Aorta (tissue), 5 donors: ENCODE measurements around the gene SAE1. TPM values are rescaled to one million over a fixed set of nuclear protein-coding genes. Genes with fewer than 3 reads are reported as not detected.
"Not testable (repeated sequence)": the region's sequence is repeated elsewhere in the genome, so short reads cannot be mapped to it uniquely, and the experiment has no call there.

ENCODE experiments used
- ATAC-seq: fragments of 200-7000 bp; cut with Tn5 transposase; one replicate; pipeline ENCODE4 v1.9.1; 2022; ENCODE audit warnings: moderate library complexity; ENCODE audit not compliant: low FRiP score
- DNase-seq, 2 donors: peaks; one replicate each; pipeline ENCODE4 v3.0.0-alpha.2; 2020
- H3K27ac ChIP-seq, 2 donors: one replicate each; pipeline ENCODE4 v1.5.1; 2013; ENCODE audit warnings: low read length in 2 of 2, mild to moderate bottlenecking in 2 of 2, moderate library complexity in 2 of 2, control low read depth in 1 of 2, inconsistent platforms in 1 of 2, low read depth in 1 of 2
- H3K27me3 ChIP-seq, 2 donors: one replicate each; pipeline ENCODE4 v1.6.1; 2013; ENCODE audit warnings: control low read depth in 1 of 2, low read length in 1 of 2, mild to moderate bottlenecking in 1 of 2, moderate library complexity in 1 of 2; ENCODE audit not compliant: insufficient read depth in 2 of 2, control insufficient read depth in 1 of 2
- H3K36me3 ChIP-seq, 2 donors: one replicate each; pipeline ENCODE4 v1.6.1; 2013; ENCODE audit warnings: control low read depth in 1 of 2, low read length in 1 of 2, mild to moderate bottlenecking in 1 of 2; ENCODE audit not compliant: insufficient read depth in 2 of 2, control insufficient read depth in 1 of 2
- H3K4me1 ChIP-seq, 2 donors: one replicate each; pipeline ENCODE4 v1.6.1; 2013; ENCODE audit warnings: low read length in 2 of 2, control low read depth in 1 of 2, mild to moderate bottlenecking in 1 of 2, moderate library complexity in 1 of 2; ENCODE audit not compliant: insufficient read depth in 2 of 2, control insufficient read depth in 1 of 2
- H3K4me3 ChIP-seq, 2 donors: one replicate each; pipeline ENCODE4 v1.5.1; 2013; ENCODE audit warnings: low read length in 2 of 2, control low read depth in 1 of 2, mild to moderate bottlenecking in 1 of 2
- H3K9me3 ChIP-seq: one replicate; pipeline ENCODE4 v1.6.1; 2013; ENCODE audit warnings: mild to moderate bottlenecking, low read length; ENCODE audit not compliant: control insufficient read depth
- WGBS, 2 donors: extraction: QIAGEN DNeasy Blood & Tissue Kit; methylation state at CpG; one replicate each; pipeline ENCODE4 v1.1.7; 2013; 5-methylcytosine and 5-hydroxymethylcytosine counted together
- intact Hi-C, 2 donors: fragments of 100-400 bp; cut with DNase I; formaldehyde crosslinking; loops; one replicate each; pipeline versions ENCODE4 v1.14.2 to v1.15.0; 2022
- polyA plus RNA-seq, 2 donors: library from polyadenylated mRNA; stranded (reverse); fragments of 200-250 nt; gene quantifications; one replicate each; pipeline ENCODE4 v1.2.3, GENCODE V29; 2013
- total RNA-seq, 2 donors: library from RNA; stranded (reverse); fragmentation: NEBNext Ultra II Directional; extraction: Animal tissue kit (Norgen Biotek cat#: 25700); gene quantifications; one replicate each; pipeline ENCODE4 v1.2.1, GENCODE V29; 2021
- donor health status: healthy with polysubstance abuse.
- donor health status: Bipolar disorder and iron deficiency.
- donor health status: DM: no; HTN: no; CAD: no.
- donor health status: DM: no; HTN: no; CAD: no.
- donor health status: DM: yes; HTN: yes; CAD: no.

The SAE1 gene
- total and polyA plus RNA-seq, 4 donors, result 44.5 to 64.9 (median 54.3) TPM

DNA sequence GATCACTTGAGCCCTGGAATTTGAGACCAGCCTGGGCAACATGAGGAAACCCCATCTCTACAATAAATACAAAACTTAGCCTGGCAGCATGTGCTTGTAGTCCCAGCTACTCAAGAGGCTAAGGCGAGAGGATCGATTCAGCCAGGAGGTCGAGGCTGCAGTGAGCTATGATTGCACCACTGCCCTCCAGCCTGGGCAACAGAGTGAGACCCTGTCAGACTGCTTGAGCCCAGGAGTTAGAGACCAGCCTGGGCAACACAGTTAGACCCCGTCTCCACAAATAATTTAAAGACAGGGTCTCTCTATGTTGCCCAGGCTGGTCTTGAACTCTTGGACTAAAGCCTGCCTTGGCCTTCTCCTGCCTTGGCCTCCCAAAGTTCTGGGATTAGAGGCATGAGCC, 29.5 kb upstream of the SAE1 start:
- H3K36me3 ChIP-seq, H3K27me3 ChIP-seq, ATAC-seq, H3K4me3 ChIP-seq, H3K9me3 ChIP-seq, DNase-seq, intact Hi-C loops, H3K4me1 ChIP-seq, H3K27ac ChIP-seq: not testable (repeated sequence)
- 95 to 96% methylated on average over 4 of the region's 4 CpGs for WGBS, 2 donors

- Histone ChIP-seq H3K9me3 (no peaks in the 10 kb centered on the region), H3K4me1 (peaks cover 0 to 3% of the 10 kb centered on the region in 2 donors), H3K4me3 (no peak overlapping the region), H3K36me3 (no peaks in the 10 kb centered on the region), H3K27me3 (no peaks in the 10 kb centered on the region), H3K27ac (no peak overlapping the region)
- WGBS, 2 donors, result 36 to 47% methylated on average over 9 of the region's 9 CpGs
- intact Hi-C loops, result no loop called here
- DNase-seq, result no peak
- ATAC-seq, result no peak
Observed at GRCh38 chr19:47102346-47103060, 28.1 kb upstream of the SAE1 start.

- ATAC-seq (no peak), DNase-seq (no peak)
- intact Hi-C loops, result no loop called here
- H3K9me3 ChIP-seq, result no peaks in the 10 kb centered on the region
- 76 to 78% methylated on average over 9 of the region's 9 CpGs for WGBS, 2 donors
- peaks cover 0 to 3% of the 10 kb centered on the region in 2 donors for H3K4me1 ChIP-seq
- no peak overlapping the region for H3K27ac ChIP-seq
- no peaks in the 10 kb centered on the region for H3K27me3 ChIP-seq
- H3K36me3 ChIP-seq, result no peaks in the 10 kb centered on the region
- no peak overlapping the region for H3K4me3 ChIP-seq
Observed at GRCh38 chr19:47104680-47105079, 26.0 kb upstream of the SAE1 start.

DNA sequence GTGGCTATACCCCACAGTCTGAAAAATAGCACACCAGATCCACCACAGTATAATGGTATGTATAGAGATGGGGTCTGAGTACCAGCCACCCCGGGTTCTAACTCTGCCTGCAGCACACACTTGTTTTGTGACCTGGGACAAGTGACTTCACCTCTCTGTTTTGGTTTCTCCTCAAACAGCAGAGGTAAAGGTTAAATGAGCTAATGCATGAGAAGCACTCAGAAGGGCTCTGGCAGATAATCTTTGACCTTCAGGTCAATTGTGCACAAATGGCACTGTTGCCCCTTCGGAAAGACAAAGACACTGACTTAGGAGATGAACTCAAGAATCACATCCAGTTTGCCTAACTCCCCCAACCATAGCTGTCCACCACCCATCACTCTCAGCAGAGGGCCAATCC, 24.8 kb upstream of the SAE1 start:
- intact Hi-C loops, result no loop called here
- WGBS, 2 donors, result 71 to 76% methylated on average over 2 of the region's 2 CpGs
- Histone ChIP-seq H3K27me3 (no peaks in the 10 kb centered on the region), H3K9me3 (no peaks in the 10 kb centered on the region), H3K4me3 (no peak overlapping the region), H3K4me1 (peaks cover 0 to 3% of the 10 kb centered on the region in 2 donors), H3K36me3 (no peaks in the 10 kb centered on the region), H3K27ac (peak overlapping the region in 1 of 2 donors; percentile 65)
- ATAC-seq (no peak), DNase-seq (no peak)

GRCh38 chr19:47106821-47107201, 23.8 kb upstream of the SAE1 start:
- DNase-seq (no peak), ATAC-seq (no peak)
- peak overlapping the region in 1 of 2 donors; percentile 82 for H3K27ac ChIP-seq
- no peaks in the 10 kb centered on the region for H3K9me3 ChIP-seq
- WGBS, 2 donors, result 19 to 29% methylated on average over 2 of the region's 2 CpGs
- no peak overlapping the region for H3K4me3 ChIP-seq
- H3K4me1 ChIP-seq, result peaks cover 0 to 3% of the 10 kb centered on the region in 2 donors
- intact Hi-C loops, result no loop called here
- H3K27me3 ChIP-seq, result no peaks in the 10 kb centered on the region
- no peaks in the 10 kb centered on the region for H3K36me3 ChIP-seq

- Histone ChIP-seq H3K9me3 (no peaks in the 10 kb centered on the region), H3K27ac (peak overlapping the region; percentile 63 to 84), H3K27me3 (no peaks in the 10 kb centered on the region), H3K4me1 (peaks cover 0 to 3% of the 10 kb centered on the region in 2 donors), H3K4me3 (no peak overlapping the region), H3K36me3 (no peaks in the 10 kb centered on the region)
- intact Hi-C loops, result no loop called here
- ATAC-seq (no peak), DNase-seq (no peak)
- WGBS, 2 donors, result 7 to 8% methylated on average over 9 of the region's 9 CpGs
Observed at GRCh38 chr19:47107202-47107952, 23.3 kb upstream of the SAE1 start.

DNA sequence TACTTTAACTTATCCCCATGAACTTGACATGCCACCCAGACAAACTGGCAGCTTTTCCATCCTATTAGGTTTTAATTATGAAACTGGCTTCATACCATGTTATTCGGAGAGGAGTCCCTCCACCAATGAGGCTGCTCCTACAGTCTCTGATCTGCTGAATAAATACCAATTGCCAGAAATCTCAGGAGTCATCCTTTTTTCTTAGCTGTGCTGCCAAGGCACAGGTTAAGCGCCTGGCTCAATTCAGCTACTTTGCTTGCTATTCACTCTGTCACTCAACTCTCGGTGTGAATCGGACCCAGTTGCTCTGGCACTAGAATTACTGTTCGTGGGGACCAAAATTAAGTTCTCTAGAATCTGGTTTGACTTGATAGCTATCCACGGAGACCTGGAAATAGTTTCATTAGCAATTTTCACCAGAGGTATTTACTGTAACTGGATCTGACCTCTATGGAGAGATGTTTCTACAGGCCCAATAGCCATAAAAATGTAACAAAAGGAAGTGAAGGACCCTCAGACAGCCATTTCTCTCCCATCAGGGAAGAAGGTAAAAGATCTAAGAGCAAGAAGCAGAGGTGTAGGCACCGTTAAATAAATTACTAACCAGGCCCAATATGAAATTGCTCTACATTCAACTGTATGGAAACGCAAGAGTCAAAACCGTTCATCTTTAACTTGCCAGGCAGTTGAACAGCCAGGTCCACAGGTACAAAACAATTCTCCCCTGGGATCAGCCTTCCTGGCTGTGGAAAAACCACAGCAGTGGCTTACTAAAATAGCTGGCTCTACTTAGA, 22.5 kb upstream of the SAE1 start:
- DNase-seq (no peak), ATAC-seq (no peak)
- Histone ChIP-seq H3K9me3 (no peaks in the 10 kb centered on the region), H3K36me3 (no peaks in the 10 kb centered on the region), H3K27ac (peak overlapping the region; percentile 63 to 84), H3K4me3 (no peak overlapping the region), H3K27me3 (no peaks in the 10 kb centered on the region), H3K4me1 (peaks cover 0 to 3% of the 10 kb centered on the region in 2 donors)
- 45 to 48% methylated on average over 9 of the region's 9 CpGs for WGBS, 2 donors
- intact Hi-C loops, result no loop called here

DNA sequence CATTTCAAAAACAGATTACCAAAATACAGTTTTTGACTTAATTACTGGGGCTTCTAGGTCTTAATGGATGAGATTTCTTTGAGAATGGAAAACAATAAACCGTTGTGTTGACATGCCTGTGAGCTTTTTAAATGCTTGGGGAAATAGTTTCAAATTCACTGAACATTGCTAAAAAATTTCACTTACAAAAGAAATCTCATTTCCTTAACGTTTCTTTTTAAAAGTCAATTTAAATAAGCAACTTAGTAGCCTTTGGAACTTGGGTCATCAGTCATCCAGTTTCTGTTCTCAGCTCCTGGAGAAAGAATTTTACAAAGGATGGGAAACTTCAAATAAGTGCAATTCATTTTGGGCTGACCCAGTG, 21.5 kb upstream of the SAE1 start:
- WGBS, 2 donors, result 26 to 44% methylated on average over 2 of the region's 2 CpGs
- Histone ChIP-seq H3K4me3 (no peak overlapping the region), H3K36me3 (no peaks in the 10 kb centered on the region), H3K4me1 (peaks cover 0 to 3% of the 10 kb centered on the region in 2 donors), H3K27me3 (no peaks in the 10 kb centered on the region), H3K27ac (no peak overlapping the region), H3K9me3 (no peaks in the 10 kb centered on the region)
- DNase-seq, result no peak
- intact Hi-C loops, result no loop called here
- no peak for ATAC-seq
